Dedifferentiated amniotic fluid mesenchymal stem cell (primary cell): Measurements from ENCODE around the gene EML6.

Experiments used
- DNase-seq: peaks from one replicate; pipeline ENCODE4 v3.0.0-alpha.2; 2016; ENCODE audit errors: extremely low spot score

Gene EML6

GRCh38 chr2:54755641-54756326 is 32.3 kb downstream of the EML6 start:
- DNase-seq = no peak

DNA sequence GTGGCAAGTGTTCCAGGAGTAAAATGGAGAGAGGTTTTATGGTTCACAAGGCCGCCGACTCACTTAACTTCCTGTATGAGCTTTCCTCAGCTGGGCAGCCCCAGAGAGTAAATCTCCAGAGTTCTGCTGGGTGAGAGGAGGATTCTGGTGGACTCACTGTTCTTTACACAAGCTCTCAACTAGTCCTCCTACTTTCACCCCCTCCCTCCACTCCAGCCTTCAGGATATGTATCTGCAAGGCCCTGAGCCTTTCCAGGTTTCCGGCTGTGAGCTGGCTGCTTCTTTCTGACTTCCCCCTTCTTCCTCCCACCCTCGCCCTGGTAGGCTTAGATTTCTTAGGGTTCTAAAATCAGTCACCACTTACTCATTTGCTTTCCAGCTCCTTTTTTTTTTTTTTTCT is 34.0 kb downstream of the EML6 start:
- no peak for DNase-seq

- DNase-seq = no peak
These were observed 35.5 kb downstream of the EML6 start for GRCh38 chr2:54758951-54759350.

DNA sequence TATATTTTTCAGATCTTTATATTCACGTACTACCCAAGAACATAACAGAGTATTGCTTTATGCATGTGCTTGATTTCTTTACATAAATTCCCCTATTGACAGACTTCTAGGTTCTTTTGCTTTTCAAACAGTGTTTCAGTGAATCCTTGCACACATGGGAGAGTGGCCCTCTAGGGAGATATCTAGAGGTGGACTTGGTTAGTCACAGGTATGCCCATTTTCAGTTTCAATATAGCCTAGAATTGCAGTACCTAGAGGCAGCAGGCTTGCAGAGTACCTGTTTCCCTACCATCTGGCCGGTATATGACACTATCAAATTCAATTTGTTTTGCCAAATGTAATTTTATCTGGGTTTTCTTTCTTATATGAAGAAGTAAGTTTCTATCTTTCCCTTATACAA is 36.8 kb downstream of the EML6 start:
- no peak for DNase-seq

DNA sequence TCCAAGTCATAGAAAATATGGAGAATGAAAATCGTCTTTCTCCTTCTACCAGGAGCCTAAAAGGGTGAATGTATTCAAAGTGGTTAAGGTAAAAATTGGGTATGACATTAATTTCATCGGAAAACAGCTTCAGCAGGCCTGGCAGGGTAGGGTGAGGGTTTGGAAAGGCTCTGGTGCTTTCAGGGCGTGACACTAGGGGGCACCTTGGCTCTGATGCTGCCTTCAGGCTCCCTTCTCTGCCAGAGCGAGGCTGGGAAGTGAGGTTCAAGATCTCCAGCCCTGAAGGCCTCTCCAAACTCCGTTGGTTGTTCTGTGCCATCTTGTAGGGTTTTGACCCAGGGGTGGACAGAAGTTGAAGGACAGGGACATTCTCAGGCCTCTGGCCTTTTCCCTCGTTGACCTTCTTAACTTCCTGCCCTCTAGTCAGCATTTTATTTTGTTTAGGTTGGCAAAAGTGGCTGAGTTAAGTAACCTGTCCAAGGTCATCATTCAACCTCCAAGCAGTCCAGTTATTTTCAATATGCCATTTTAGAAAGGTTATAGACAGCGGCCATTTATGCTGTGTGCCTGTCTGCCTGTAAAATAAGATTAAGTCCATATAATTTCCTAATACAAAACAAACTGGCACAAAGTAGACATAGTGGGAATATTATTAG is 40.3 kb downstream of the EML6 start:
- no peak for DNase-seq

DNA sequence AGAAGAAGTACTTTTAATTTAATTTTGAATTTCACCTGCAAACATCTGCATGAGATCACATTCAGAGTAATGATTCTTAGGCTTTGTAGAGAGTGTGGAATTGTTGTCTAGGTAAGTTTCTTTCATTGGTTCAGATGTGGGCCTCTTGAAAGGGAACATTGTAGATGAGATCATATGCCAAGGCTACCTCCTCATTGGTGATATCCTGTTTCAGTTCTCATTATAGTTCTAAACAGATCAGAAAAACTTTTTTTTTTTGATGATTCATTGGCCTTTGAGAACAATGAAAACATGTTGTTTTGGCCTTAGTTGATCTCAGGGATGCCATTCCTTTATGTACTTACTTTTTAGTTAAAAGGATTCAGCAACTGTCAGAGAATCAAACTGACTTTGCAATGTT is 44.5 kb downstream of the EML6 start:
- DNase-seq = peak; percentile 26

GRCh38 chr2:54768772-54769428 is 45.4 kb downstream of the EML6 start:
- DNase-seq = no peak

GRCh38 chr2:54770211-54770610 is 46.7 kb downstream of the EML6 start:
- no peak for DNase-seq

GRCh38 chr2:54770676-54771075 is 47.2 kb downstream of the EML6 start:
- DNase-seq = no peak

GRCh38 chr2:54771166-54771885 is 47.9 kb downstream of the EML6 start:
- no peak for DNase-seq

- no peak for DNase-seq
These were observed 48.6 kb downstream of the EML6 start for GRCh38 chr2:54772110-54772509.

DNA sequence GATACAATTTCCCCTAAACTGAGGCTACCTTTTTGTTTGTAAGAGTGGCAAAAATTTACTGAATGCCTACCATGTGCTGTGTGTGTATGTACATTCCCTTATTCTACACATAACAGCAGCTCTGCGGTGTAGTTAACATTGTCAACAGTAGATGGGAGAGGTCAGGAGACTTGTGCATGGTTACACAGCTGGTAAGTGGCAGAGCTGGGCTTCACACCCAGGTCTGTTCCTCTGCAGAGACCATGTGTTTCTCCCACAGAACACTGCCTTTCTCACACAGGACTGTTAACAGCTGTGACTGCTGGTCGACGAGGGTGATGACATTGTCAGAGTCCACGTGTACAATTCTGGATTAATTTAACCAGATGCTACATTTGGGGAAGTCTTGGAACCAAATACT is 49.1 kb downstream of the EML6 start:
- DNase-seq = no peak

- no peak for DNase-seq
These were observed 49.8 kb downstream of the EML6 start for GRCh38 chr2:54773233-54773632.

GRCh38 chr2:54773838-54774237 is 50.4 kb downstream of the EML6 start:
- no peak for DNase-seq

DNA sequence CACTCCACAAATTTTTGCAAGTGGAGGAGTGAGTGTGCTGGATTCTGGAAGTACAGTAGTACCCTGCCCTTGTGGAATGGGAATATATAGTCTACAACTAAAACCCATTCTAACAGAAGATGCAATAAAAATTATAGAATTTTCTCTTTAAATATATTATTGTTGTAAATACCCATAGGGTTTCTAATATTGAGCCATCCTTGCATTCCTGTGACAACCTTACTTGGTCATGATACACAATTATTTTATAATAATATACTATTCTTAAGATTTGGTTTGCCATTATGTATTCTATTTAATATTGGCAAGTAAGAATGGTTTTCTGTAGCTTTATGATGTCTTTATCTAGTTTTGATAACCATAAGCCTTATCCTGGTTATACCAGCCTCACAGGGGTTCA is 52.2 kb downstream of the EML6 start:
- DNase-seq = no peak

GRCh38 chr2:54776494-54776893 is 53.0 kb downstream of the EML6 start:
- DNase-seq = no peak

- DNase-seq = no peak
These were observed 59.9 kb downstream of the EML6 start for GRCh38 chr2:54783349-54783748.

DNA sequence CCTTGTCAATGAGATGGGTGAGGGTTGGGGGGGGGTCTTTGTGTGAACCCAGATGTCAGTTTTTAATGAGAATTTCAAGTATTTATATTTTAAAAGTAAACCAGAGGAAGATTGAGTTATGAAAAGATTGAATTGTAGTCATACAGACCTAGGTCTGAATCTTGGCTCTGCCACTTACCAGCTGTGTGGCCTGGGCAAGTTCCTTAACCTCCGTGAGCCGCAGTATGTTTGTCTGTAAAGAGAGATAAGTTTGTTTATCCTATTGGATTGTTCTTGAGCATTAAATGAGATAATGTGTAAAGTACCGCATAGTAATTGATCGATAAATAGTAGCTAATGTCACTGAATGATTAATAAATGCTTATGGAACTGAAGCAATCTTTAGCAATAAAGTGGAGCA is 63.8 kb downstream of the EML6 start:
- DNase-seq = no peak

GRCh38 chr2:54787755-54788366 is 64.4 kb downstream of the EML6 start:
- DNase-seq = no peak

DNA sequence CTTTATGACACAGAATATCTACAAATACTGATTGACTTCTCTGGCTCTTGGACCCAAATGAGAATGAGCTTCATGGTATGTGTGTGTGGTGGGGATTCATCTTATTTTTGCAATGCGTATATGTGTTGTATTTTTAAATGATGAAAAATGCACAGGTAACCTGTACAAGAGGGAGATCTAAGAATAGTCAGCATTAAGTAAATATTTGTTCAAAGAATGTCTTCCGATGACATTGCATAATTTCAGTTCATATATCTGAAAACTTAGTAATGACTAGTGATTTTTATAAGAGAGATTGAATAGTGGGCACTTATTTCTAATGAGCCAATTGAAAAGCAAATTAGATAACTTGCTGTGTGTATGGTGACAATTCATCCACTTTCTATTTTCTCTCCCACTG is 66.4 kb downstream of the EML6 start:
- DNase-seq = no peak

- DNase-seq = no peak
These were observed 68.4 kb downstream of the EML6 start for GRCh38 chr2:54791831-54792230.

- DNase-seq = no peak
These were observed 73.8 kb downstream of the EML6 start for GRCh38 chr2:54797307-54797706.
